Measurements from ENCODE around the gene CCDC174. TPM values are rescaled to one million over a fixed set of nuclear protein-coding genes. Genes with fewer than 3 reads are reported as not detected.

The CCDC174 gene
- total and polyA plus RNA-seq, 2 donors (not counting 1 experiment from before 2014, with no cell fraction given), result 9.9 to 47.1 TPM

GRCh38 chr3:14624498-14624897 is 27.1 kb upstream of the CCDC174 start:
- ChIA-PET CTCF (no interaction called here), POLR2A (no interaction called here)
- intact Hi-C loops (cut with micrococcal nuclease), result no loop called here
- Histone ChIP-seq H3K9ac (ENCODE audit: low read length) (no peak overlapping the region), H3K4me1 (ENCODE audit: control insufficient read depth in 2 of 2, insufficient read depth in 2 of 2, low read length in 2 of 2) (no peaks in the 10 kb centered on the region), H4K20me1 (ENCODE audit: control insufficient read depth, insufficient read depth, low read length, poor library complexity, severe bottlenecking) (no peaks in the 10 kb centered on the region), H3K9me3 (ENCODE audit: control extremely low read depth in 1 of 3, control insufficient read depth in 2 of 3, insufficient read depth in 1 of 3, low read length in 2 of 3) (peaks cover 0 to 11% (median 0%) of the 10 kb centered on the region in 3 donors), H3K4me3 (ENCODE audit: control extremely low read depth in 1 of 5, extremely low read depth in 1 of 5, insufficient read depth in 1 of 5, low read depth in 2 of 5, low read length in 4 of 5) (no peak overlapping the region), H3K79me2 (ENCODE audit: control insufficient read depth, insufficient read depth, low read length) (no peaks in the 10 kb centered on the region), H2AFZ (ENCODE audit: insufficient read depth, low read depth, low read length, poor library complexity, severe bottlenecking) (no peak overlapping the region), H3K27me3 (replicated peaks in 1 of 4; ENCODE audit: control extremely low read depth in 1 of 4, control insufficient read depth in 3 of 4, insufficient read depth in 4 of 4, low read length in 3 of 4) (peaks cover 0 to 21% (median 0%) of the 10 kb centered on the region in 4 experiments), H3K36me3 (replicated peaks in 1 of 2; ENCODE audit: control extremely low read depth in 1 of 2, control insufficient read depth in 1 of 2, extremely low read depth in 1 of 2, insufficient read depth in 2 of 2, low read length in 1 of 2) (no peaks in the 10 kb centered on the region), H3K4me2 (replicated peaks; ENCODE audit: low read depth, low read length, poor library complexity, severe bottlenecking) (no peak overlapping the region), H3K27ac (ENCODE audit: low read length in 2 of 2) (no peak overlapping the region)
- H3K4me3 Mint-ChIP-seq, result no peak overlapping the region
- H3K27ac Mint-ChIP-seq, result no peak overlapping the region
- no peaks in the 10 kb centered on the region for H3K4me1 Mint-ChIP-seq
- ATAC-seq (ENCODE audit: low read depth) (no peak), DNase-seq (no peak)
- TF ChIP-seq CTCF (IDR thresholded peaks at IDR 0.05), result no peak
- TF ChIP-seq EZH2 (IDR thresholded peaks at IDR 0.05; ENCODE audit: borderline replicate concordance, insufficient read depth, low read depth, low read length, poor library complexity, severe bottlenecking), result no peak
- peaks cover 32% of the 10 kb centered on the region for H3K27me3 Mint-ChIP-seq
- no peaks in the 10 kb centered on the region for H3K9me3 Mint-ChIP-seq (ENCODE audit: insufficient read depth)

GRCh38 chr3:14625443-14625842 is 26.1 kb upstream of the CCDC174 start:
- TF ChIP-seq CTCF (IDR thresholded peaks at IDR 0.05) (no peak), EZH2 (IDR thresholded peaks at IDR 0.05; ENCODE audit: borderline replicate concordance, insufficient read depth, low read depth, low read length, poor library complexity, severe bottlenecking) (no peak)
- no peak overlapping the region for H3K27ac ChIP-seq (ENCODE audit: low read length in 2 of 2)
- DNase-seq (no peak), ATAC-seq (ENCODE audit: low read depth) (no peak)
- H3K9me3 ChIP-seq (ENCODE audit: control extremely low read depth in 1 of 3, control insufficient read depth in 2 of 3, insufficient read depth in 1 of 3, low read length in 2 of 3), result peaks cover 0 to 11% (median 0%) of the 10 kb centered on the region in 3 donors
- POLR2A ChIA-PET, result no interaction called here
- H3K79me2 ChIP-seq (ENCODE audit: control insufficient read depth, insufficient read depth, low read length), result no peaks in the 10 kb centered on the region
- Mint-ChIP-seq H3K9me3 (ENCODE audit: insufficient read depth) (no peaks in the 10 kb centered on the region), H3K27ac (no peak overlapping the region), H3K4me1 (no peaks in the 10 kb centered on the region), H3K27me3 (peaks cover 30% of the 10 kb centered on the region), H3K4me3 (no peak overlapping the region)
- H3K4me3 ChIP-seq (ENCODE audit: control extremely low read depth in 1 of 5, extremely low read depth in 1 of 5, insufficient read depth in 1 of 5, low read depth in 2 of 5, low read length in 4 of 5), result no peak overlapping the region
- H3K4me2 ChIP-seq (replicated peaks; ENCODE audit: low read depth, low read length, poor library complexity, severe bottlenecking), result no peak overlapping the region
- intact Hi-C loops (cut with micrococcal nuclease), result no loop called here
- 78% methylated on average over 5 of the region's 6 CpGs for WGBS (ENCODE audit: insufficient coverage)
- no peaks in the 10 kb centered on the region for H3K4me1 ChIP-seq (ENCODE audit: control insufficient read depth in 2 of 2, insufficient read depth in 2 of 2, low read length in 2 of 2)
- H4K20me1 ChIP-seq (ENCODE audit: control insufficient read depth, insufficient read depth, low read length, poor library complexity, severe bottlenecking), result no peaks in the 10 kb centered on the region
- H3K36me3 ChIP-seq (replicated peaks in 1 of 2; ENCODE audit: control extremely low read depth in 1 of 2, control insufficient read depth in 1 of 2, extremely low read depth in 1 of 2, insufficient read depth in 2 of 2, low read length in 1 of 2), result no peaks in the 10 kb centered on the region
- H3K27me3 ChIP-seq (replicated peaks in 1 of 4; ENCODE audit: control extremely low read depth in 1 of 4, control insufficient read depth in 3 of 4, insufficient read depth in 4 of 4, low read length in 3 of 4), result peaks cover 0 to 16% (median 0%) of the 10 kb centered on the region in 4 experiments
- H3K9ac ChIP-seq (ENCODE audit: low read length), result no peak overlapping the region
- CTCF ChIA-PET, result no interaction called here
- H2AFZ ChIP-seq (ENCODE audit: insufficient read depth, low read depth, low read length, poor library complexity, severe bottlenecking), result no peak overlapping the region

Data from B cell (primary cell).